ENCODE data around the gene ZNF592. TPM values are rescaled to one million over a fixed set of nuclear protein-coding genes. Genes with fewer than 3 reads are reported as not detected.
"Not testable (repeated sequence)": the region's sequence is repeated elsewhere in the genome, so short reads cannot be mapped to it uniquely, and the experiment has no call there.

The ZNF592 gene
- total and polyA plus RNA-seq, 3 donors from 2014 or later = 36.7 to 40.8 (median 39.6) TPM

DNA sequence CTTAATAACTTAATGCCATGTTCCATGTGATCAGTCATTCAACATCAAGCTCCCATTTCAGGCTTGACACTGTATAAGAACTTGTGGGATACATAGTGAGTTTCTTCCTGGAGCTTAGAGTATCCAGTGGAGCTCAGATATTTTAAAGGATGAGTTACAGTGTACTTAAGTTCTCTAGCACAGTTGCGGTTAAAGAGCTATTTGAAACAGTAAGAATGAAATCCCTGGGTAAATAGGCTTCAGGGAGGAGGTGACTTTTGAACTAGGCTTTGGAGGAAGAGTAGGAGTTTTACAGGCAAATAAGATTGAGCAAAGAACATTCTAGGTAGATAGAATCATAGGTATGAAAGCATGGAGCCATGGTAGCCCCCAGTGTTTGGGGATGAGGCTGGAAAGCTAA lies 3.8 kb downstream of the ZNF592 start:
- intact Hi-C loops (cut with DNase I; ENCODE audit: low total_unique reads) = no loop called here
- no peak for DNase-seq
- 63 to 64% methylated on average over 1 of the region's 1 CpG for WGBS, 2 donors
- TF ChIP-seq POLR2A (IDR thresholded peaks at IDR 0.05) = no peak
- TF ChIP-seq, protein P1, sequence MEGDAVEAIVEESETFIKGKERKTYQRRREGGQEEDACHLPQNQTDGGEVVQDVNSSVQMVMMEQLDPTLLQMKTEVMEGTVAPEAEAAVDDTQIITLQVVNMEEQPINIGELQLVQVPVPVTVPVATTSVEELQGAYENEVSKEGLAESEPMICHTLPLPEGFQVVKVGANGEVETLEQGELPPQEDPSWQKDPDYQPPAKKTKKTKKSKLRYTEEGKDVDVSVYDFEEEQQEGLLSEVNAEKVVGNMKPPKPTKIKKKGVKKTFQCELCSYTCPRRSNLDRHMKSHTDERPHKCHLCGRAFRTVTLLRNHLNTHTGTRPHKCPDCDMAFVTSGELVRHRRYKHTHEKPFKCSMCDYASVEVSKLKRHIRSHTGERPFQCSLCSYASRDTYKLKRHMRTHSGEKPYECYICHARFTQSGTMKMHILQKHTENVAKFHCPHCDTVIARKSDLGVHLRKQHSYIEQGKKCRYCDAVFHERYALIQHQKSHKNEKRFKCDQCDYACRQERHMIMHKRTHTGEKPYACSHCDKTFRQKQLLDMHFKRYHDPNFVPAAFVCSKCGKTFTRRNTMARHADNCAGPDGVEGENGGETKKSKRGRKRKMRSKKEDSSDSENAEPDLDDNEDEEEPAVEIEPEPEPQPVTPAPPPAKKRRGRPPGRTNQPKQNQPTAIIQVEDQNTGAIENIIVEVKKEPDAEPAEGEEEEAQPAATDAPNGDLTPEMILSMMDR (IDR thresholded peaks at IDR 0.05) = no peak
- Histone ChIP-seq H3K4me1 (peaks cover 13% of the 10 kb centered on the region), H3K27me3 (no peaks in the 10 kb centered on the region), H3K27ac (no peak overlapping the region), H3K36me3 (ENCODE audit: low read depth, missing control alignments) (no peaks in the 10 kb centered on the region), H3K4me3 (no peak overlapping the region), H3K9me3 (no peaks in the 10 kb centered on the region)

DNA sequence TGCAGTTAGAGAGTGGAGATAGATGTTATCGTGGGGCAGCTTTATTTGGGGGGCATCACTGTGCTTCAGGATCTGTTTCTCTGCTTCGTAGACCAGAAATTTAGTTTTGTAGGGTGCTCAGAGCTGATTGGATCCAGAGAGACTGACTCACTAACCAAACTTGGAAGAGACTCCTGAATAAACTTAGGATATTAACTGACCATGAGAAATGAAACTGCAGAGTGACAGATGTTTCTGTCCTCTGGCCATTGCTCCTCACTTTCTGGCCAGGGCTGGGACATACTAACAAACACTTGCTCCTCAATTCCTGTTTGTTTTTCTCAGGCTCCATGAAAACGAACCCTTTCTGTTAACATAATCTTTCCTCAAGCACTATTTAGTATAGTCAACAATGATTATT lies 4.3 kb downstream of the ZNF592 start:
- 50 to 58% methylated on average over 3 of the region's 3 CpGs for WGBS, 2 donors
- TF ChIP-seq, protein P1 (IDR thresholded peaks at IDR 0.05) = no peak
- TF ChIP-seq POLR2A (IDR thresholded peaks at IDR 0.05) = no peak
- Histone ChIP-seq H3K4me3 (no peak overlapping the region), H3K27me3 (no peaks in the 10 kb centered on the region), H3K9me3 (no peaks in the 10 kb centered on the region), H3K36me3 (ENCODE audit: low read depth, missing control alignments) (no peaks in the 10 kb centered on the region), H3K27ac (no peak overlapping the region), H3K4me1 (peaks cover 9% of the 10 kb centered on the region)
- DNase-seq = no peak
- intact Hi-C loops (cut with DNase I; ENCODE audit: low total_unique reads) = no loop called here

DNA sequence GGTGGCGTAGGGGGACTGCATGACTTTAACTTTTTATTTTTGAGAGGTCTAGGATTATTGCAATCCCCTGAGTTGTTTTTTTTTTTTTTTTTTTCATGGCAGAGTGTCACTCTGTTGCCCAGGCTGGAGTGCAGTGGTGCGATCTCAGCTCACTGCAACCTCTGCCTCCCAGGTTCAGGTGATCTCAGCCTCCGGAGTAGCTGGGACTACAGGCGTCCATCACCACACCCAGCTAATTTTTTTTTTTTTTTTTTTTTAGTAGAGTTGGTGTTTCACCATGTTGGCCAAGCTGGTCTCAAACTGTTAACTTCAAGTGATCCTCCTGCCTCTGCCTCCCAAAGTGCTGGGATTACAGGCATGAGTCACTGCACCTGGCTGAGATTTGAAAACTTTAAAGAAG lies 6.5 kb downstream of the ZNF592 start:
- H3K4me1 ChIP-seq; H3K36me3 ChIP-seq (ENCODE audit: low read depth, missing control alignments); H3K4me3 ChIP-seq; intact Hi-C loops (cut with DNase I; ENCODE audit: low total_unique reads); H3K27me3 ChIP-seq; H3K9me3 ChIP-seq; DNase-seq; H3K27ac ChIP-seq: not testable (repeated sequence)
- 79 to 89% methylated on average over 4 of the region's 4 CpGs for WGBS, 2 donors

DNA sequence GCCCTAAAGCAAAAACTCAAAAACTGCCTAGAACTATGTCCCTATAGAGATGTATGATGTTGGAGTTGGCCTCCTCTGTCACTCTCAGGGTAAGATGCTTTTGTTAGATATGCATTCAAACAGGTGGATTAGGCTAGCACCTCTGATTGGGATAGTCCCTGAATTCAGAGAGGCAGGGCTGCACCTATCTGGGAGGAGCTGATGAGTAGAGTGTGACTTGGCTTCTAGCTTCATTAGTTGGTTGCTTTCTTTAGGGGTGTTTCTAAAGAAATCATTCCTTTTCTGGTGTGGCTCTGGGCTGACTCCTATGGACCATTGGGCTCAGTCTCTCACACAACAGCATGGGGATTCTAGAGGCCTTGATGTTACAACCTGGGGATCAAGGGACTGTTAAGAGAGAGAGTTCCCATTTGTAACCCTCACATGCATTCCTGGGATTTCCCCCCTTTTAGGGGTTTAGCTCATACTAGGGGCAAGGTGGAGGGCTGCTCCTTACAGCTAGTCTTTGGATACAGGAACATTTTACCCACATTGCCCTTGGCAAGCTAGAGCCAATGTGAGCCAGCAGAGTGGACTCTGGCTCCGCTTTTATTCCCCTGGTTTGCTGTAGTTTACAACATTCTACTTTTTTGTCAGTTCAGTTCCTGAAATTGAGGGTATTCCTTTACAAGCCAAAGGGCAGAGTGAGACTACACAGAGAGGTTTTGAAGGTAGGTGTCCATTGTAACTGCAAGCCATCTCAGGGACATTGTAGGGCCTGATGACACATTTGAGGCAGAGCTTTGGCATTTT lies 7.5 kb downstream of the ZNF592 start:
- no peaks in the 10 kb centered on the region for H3K27me3 ChIP-seq
- H3K4me1 ChIP-seq = peaks cover 4% of the 10 kb centered on the region
- no peak overlapping the region for H3K4me3 ChIP-seq
- H3K27ac ChIP-seq = no peak overlapping the region
- 83 to 100% methylated on average over 1 of the region's 1 CpG for WGBS, 2 donors
- TF ChIP-seq POLR2A (IDR thresholded peaks at IDR 0.05) = no peak
- TF ChIP-seq, protein P1 (IDR thresholded peaks at IDR 0.05) = no peak
- no peaks in the 10 kb centered on the region for H3K9me3 ChIP-seq
- H3K36me3 ChIP-seq (ENCODE audit: low read depth, missing control alignments) = no peaks in the 10 kb centered on the region
- DNase-seq = no peak
- intact Hi-C loops (cut with DNase I; ENCODE audit: low total_unique reads) = no loop called here

DNA sequence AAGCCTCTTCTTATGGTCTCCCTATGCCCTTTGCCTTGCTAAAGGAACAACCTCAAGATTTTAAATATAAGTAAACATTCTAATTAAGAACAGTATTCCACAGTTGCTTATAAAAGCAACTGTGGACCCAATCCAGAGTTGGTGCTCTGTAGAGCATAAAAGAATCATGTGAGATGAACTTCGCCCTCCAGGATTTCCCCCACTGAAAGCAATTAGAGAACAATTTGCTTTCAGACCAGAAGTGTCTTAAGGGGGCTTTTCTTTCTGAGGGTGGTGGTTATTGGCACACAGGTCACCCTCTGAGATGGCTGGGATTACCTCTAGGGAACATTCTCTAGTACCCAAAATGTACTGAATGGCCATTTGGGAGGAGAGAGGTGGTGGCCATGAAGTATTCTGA lies 10.6 kb downstream of the ZNF592 start:
- Histone ChIP-seq H3K4me1 (peaks cover 18% of the 10 kb centered on the region), H3K36me3 (ENCODE audit: low read depth, missing control alignments) (no peaks in the 10 kb centered on the region), H3K4me3 (no peak overlapping the region), H3K27ac (no peak overlapping the region), H3K27me3 (no peaks in the 10 kb centered on the region), H3K9me3 (no peaks in the 10 kb centered on the region)
- DNase-seq = no peak
- intact Hi-C loops (cut with DNase I; ENCODE audit: low total_unique reads) = no loop called here
- WGBS, 2 donors = 93 to 100% methylated on average over 1 of the region's 1 CpG
- TF ChIP-seq, protein P1 (IDR thresholded peaks at IDR 0.05) = no peak

Measured in testis (tissue), 3 donors.